ENCODE measurements around the gene PCNX1. TPM values are rescaled to one million over a fixed set of nuclear protein-coding genes. Genes with fewer than 3 reads are reported as not detected.

PCNX1 gene
- total RNA-seq, 2 donors from 2014 or later: 31.0 to 44.1 TPM

DNA sequence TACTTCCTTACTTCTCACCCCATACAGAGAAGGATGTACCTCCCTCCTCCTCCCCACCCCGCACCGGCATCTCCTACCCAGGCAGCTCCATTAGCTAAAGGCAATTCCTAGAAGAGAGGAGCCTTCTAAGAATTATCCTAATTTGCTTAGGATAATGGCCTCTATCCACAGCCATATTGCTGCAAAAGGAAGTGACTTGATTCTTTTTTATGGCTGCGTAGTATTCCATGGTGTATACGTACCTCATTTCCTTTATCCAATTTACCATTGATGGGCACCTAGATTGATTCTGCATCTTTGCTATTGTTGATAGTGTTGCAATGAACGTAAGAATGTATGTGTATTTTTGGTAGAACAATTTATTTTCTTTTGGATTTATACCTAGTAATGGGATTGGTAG, 189.7 kb downstream of the PCNX1 start:
- ATAC-seq (no peak), DNase-seq (no peak)
- intact Hi-C loops (cut with DNase I): no loop called here

DNA sequence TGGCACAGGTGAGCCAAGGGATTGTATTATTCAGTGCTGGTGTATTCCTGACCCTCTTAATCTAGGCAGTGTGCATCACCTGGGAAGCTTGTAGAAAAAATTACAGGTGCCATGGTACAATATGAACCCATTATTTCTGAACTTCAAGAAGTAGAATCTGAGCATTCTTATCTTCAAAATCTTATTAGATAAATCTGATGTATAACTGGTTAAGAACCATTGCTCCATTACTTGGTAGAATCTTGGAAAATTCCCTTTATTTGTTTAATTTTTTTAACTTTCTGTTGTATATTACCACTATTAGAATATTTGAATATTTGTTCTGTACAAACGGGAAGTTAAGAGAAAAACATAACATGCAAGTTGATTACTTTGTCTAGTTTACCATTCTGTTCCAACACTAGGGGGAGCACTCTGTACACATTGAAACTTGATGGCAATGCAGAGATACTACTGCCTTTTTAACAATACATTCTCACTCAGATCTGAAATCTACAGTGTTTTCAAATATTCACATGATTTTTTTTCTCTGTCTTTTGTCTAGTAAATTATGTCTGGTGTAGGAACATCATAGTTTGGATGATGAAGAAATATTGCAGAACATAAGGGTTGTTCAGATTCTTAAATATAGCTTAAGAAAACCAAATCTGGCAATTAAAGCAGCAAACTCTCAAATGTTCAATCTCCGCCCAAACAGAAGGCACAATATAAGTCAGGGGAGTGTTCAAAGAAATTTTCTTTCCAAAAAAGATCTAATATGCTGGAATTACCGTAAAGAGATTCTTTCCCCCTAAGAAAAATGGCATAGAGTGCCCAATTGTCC, 196.6 kb downstream of the PCNX1 start:
- intact Hi-C loops (cut with DNase I): no loop called here
- ATAC-seq (peak in 1 of 2 donors; percentile 54), DNase-seq (no peak)

DNA sequence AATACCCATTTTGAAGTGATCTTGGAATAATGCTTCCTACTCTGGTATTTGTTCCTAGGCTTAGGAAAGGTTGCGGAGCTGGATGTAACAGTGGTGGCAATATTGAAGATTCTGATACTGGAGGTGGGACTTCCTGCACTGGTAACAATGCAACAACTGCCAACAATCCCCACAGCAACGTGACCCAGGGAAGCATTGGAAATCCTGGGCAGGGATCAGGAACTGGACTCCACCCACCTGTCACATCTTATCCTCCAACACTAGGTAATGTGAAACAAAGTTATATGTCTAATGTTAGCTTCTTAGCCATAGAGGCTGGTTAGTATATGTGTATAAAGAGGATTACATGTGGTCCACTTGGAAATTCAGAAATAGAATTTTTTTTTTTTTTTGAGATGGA, 197.9 kb downstream of the PCNX1 start:
- no peak for DNase-seq
- intact Hi-C loops (cut with DNase I): no loop called here
- ATAC-seq: no peak

DNA sequence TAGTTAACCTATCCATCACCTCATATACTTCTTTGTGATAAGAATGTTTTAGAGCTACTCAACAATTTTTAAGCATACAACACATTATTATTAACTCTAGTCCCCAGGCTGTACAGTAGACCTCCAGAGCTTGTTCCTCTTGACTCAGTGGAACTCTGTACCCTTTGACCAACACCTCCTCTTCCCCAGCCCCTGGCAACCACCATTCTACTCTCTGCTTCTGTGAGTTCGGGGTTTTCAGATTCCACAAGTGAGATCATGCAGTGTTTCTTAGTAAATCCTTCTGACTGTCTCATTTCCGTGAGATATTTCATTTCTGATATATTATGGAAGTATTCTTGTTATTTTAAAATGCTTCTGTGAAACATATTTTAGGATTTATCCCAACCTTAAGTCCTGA, 200.7 kb downstream of the PCNX1 start:
- DNase-seq (no peak), ATAC-seq (no peak)
- intact Hi-C loops (cut with DNase I): no loop called here

DNA sequence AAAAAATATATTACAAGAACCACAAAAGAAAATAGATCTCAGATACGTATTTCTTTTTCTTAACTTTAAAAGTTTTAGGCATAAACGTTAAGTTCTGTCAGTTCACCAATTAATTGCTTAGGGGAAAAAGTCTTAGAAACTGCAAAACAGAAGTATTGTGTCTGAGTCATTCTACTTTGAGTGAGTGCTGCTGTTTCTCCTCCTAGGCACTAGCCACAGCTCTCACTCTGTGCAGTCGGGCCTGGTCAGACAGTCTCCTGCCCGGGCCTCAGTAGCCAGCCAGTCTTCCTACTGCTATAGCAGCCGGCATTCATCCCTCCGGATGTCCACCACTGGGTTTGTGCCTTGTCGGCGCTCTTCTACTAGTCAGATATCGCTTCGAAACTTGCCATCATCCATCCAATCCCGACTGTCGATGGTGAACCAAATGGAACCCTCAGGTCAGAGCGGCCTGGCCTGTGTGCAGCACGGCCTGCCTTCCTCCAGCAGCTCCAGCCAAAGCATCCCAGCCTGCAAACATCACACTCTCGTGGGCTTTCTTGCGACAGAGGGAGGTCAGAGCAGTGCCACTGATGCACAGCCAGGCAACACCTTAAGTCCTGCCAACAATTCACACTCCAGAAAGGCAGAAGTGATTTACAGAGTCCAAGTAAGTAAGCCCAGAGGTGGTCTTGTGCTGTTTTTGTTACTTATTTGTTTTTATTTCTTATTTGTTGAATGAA, 201.3 kb downstream of the PCNX1 start:
- intact Hi-C loops (cut with DNase I): no loop called here
- ATAC-seq (no peak), DNase-seq (no peak)

DNA sequence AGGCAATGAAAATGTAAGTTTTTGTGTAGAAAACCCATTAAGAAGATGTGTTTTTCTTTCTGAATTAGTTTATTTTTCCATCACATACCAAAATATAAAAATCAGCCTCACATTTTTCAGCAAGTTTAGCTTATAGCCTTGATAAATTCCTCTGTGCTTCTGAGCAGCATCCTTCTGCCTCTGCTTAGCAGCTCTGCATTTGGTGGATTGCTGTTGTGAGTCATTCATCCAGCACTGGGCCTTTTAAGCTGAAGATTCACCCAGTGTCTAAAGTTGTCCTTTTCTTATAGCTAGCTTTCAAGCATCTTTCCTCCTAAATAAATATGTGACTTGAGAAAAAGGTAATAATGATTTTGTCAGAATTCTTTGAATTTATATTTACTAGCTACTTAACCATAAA, 206.1 kb downstream of the PCNX1 start:
- DNase-seq (no peak), ATAC-seq (no peak)
- intact Hi-C loops (cut with DNase I): no loop called here

DNA sequence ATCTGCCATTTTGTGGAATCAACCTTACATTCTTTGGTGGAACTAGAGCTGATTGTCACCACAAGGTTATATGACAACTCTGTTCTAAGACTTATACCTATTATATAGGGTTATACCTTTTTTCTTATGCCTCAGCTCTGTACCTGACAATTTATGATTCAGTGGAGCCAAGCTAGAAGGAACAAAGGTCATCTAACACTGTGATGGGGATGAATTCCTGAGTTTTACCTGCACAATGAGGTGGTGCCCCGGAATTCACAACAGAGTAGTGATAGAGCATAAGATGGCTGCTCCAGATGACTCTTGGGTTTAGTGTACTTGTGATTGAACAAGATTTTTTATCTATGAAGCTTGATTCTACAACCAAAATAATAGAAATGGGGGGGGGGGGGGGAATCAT, 207.3 kb downstream of the PCNX1 start:
- intact Hi-C loops (cut with DNase I): no loop called here
- ATAC-seq: no peak
- DNase-seq: no peak

DNA sequence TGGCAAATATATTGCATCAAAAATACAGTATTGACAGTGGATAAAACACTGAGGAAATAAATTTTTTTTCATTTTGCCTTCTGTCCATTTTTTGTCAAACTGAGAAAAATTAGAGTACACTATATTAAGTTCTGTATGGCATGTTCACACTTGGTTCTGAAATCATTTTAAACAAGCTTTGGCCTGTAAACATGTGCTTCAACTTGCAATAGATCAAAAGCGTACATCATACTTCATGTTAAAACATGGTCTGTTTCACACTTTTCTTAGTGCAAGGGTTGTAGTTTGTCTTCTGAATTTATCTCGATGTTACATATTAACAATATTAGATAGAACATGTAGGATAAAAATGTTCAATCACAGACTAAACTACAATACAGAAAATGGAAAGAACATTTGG, 208.0 kb downstream of the PCNX1 start:
- DNase-seq: no peak
- intact Hi-C loops (cut with DNase I): no loop called here
- no peak for ATAC-seq

DNA sequence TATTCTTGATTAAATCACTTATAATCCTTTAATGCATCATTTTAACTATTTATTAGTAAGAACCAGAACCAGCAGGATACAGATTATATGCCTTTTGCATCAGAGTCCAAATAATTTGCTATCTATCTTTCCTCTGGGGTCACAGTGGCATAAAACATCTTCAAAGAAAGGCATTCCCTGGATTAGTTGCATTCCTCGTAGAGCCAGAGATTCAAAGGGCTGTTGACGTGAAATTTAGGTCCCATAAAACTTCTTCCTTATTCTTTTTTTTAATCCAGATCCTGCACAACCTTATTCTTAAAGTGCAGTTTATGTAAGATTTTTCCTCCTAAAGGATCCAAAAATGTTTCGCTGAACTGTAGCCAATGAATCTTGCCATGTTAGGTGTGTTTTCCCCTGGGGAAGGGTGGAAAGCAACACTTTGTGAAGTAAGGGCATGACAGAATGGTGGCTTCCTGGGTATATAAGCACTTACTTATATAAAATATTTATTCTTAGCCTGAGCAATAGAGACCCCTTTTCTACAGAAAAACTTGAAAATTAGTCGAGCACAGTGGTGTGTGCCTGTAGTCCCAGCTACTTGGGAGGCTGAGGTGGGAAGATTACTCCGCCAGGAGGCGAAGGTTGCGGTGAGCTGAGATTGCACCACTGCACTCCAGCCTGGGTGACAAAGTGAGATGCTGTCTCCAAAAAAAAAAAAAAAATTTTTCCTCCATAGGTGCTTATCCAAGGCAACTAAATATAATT, 208.7 kb downstream of the PCNX1 start:
- no peak for DNase-seq
- intact Hi-C loops (cut with DNase I): no loop called here
- ATAC-seq: no peak

DNA sequence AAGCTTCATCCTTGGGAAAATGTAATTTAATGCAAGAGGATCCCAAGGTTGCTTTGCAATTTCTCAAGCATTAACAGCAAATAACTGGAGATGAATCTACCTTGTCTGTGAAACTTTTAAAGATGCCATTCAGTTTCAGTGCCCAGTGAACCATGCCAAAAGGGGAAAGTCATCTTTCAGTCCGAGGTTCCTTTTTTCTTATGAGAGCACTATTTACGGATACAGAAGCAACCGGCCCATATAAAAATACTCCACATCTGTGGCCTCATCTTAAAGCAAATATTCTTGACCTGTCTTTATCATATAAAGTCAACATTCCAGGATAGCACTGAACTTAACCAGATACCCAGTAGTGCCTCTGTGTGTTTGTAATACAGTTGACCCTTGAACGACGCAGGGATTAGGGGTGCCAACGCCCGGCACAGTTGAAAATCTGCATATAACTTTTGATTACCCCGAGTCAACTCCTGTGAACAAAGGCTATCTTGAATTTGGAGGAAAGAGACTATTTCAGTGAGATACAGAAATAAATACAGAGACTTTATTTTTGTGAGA, 209.4 kb downstream of the PCNX1 start:
- ATAC-seq: no peak
- intact Hi-C loops (cut with DNase I): no loop called here

DNA sequence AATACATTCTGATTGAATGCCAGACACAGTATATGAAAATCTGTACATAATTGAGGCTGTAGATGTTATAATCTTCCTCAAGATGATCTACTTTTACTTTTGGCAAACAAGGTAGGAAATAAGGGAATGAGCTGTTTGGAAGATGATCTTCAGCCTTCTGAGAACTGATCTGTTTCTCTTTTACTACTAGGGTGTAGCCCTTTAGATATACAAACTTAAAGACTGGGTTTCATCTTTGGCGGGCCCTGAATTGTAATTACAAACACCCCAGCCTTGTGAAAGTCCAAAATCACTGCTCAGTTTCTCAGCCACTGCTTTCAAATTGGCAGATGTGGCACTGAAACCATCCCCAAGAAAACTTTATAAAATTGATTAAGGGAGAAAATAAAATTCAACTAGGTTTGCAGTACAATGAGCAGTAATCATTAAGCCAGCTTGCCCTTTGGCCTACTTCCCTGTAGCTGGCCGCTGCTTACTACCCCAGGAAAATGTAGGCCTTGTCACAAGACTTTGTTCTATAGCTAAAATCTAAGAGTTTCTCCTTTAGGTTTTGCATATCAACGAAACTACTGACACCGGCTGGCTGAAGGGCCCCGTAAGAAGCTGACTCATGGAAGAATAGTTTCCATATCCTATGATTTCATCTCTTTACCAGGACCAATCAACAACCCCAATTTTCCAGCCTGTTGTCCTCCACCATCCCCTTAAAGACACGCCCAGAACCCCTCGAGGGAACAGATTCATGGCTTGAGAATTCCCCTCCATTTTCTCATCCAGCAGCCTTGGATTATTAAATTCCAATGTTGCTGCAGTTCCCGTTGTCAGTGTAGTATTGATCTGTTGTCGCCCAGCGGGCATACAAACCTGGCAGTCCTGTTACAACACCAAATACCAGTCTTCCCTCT, 210.8 kb downstream of the PCNX1 start:
- DNase-seq (no peak), ATAC-seq (no peak)
- intact Hi-C loops (cut with DNase I): no loop called here

More for the DNA sequence above, 209.4 kb downstream of the PCNX1 start:
- DNase-seq: no peak

DNA sequence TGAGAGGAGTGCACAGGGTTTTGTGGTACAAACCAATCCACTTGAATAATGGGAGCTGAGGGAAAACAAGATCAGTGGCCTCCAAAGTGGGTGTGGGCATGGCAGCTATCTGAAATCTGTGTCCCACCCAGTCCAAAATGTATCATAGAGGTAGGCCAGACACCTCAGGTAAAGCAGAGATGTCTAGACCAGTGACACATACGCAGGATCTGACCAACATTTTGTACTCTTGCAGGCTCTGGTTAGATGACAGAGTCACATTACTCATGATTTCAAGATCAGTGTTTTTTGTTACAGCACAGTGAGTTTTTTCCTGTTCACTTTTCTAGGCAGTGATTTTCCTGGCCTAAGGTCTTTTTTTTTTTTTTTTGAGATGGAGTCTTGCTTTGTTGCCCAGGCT, 211.8 kb downstream of the PCNX1 start:
- ATAC-seq: no peak

DNA sequence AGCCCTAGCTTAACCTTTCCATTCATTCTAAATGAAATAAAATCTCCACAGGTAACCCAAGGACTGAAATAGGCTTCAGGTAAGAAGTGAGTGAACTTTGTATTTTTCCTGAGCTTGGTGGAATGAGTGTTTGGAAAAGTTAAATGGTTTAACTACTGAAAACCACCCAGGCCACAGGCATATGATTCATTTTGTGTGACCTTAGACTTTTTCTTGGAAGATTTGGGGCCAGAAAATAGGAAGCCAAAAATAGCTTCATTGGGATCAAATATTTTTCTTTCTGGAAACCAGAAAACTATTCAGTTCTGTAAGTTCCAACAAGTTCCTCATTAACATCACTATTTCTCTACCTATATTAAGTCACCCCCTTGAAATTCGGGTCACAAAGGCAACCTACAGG, 212.6 kb downstream of the PCNX1 start:
- intact Hi-C loops (cut with DNase I): no loop called here
- ATAC-seq (no peak), DNase-seq (no peak)

More for the DNA sequence above, 211.8 kb downstream of the PCNX1 start:
- intact Hi-C loops (cut with DNase I): no loop called here
- no peak for DNase-seq

DNA sequence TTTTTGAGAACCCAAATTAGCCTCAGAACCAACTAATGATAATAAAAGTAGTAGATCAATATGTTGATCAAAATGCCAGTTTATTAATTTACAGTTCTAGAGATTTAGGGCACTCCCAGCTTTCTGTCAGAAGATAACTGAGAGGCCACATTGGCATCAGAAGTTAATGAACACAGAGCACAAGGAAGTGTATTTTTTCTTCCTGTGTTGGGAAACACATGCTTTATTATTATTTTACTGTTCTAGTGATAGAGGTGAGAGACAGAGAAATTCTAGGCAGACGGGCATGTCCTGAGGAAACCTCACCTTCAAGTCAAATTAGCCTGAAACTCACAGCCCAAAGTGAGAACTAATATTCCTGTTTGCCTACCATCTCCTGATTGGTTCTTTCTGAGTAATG, 213.7 kb downstream of the PCNX1 start:
- DNase-seq (no peak), ATAC-seq (no peak)
- intact Hi-C loops (cut with DNase I): no loop called here

DNA sequence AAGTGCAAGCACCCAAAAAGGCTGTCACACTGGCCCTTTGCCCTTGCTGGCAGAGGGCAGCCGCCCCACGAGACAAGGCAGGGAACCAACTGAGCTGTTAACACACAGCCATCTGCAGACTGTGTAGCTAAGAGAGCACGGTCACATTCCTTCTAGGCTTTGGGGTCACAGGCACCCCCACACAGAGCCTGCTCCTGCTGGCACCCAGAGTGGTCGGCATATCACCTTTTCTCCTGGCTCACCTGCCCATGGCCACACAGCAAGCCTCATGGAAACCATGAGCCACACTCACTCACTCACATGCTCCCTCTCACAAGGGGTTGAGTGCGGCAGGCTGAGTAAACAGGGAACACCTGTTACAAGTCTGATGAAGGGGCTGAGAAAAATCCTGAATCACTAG, 214.5 kb downstream of the PCNX1 start:
- DNase-seq: no peak
- peak in 1 of 2 donors; percentile 38 for ATAC-seq
- intact Hi-C loops (cut with DNase I): no loop called here

DNA sequence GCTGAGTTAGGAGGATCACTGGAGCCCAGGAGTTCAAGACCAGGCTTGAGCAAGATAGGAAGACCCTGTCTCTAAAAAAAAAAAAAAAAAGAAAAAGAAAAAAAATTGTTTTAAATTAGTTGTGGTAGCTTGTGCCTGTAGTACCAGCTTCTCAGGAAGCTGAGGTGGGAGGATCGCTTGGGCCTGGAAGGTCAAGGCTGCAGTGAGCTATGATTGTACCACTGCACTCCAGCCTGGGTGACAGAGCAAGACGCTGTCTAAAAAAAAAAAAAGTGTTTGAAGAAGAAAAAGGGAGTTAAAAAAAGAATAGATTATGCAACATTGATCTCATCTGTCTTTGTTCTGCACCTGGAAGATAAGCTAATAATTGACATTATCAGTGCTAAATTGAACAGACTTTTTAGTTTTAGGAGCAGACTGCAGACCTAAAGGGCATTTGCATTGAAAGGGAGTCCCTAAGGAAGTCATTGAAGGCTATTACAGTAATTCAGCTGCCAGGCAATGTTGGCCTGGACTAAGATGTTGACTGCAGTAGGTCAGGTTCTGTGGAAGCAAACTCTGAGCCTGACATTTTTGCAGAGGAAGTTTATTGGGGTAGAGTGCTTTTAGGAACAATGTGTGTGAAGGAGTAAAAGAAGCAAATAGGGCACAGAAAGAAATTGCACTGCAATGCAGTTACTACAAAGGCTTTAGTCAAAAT, 215.8 kb downstream of the PCNX1 start:
- ATAC-seq: no peak
- intact Hi-C loops (cut with DNase I): no loop called here
- no peak for DNase-seq

DNA sequence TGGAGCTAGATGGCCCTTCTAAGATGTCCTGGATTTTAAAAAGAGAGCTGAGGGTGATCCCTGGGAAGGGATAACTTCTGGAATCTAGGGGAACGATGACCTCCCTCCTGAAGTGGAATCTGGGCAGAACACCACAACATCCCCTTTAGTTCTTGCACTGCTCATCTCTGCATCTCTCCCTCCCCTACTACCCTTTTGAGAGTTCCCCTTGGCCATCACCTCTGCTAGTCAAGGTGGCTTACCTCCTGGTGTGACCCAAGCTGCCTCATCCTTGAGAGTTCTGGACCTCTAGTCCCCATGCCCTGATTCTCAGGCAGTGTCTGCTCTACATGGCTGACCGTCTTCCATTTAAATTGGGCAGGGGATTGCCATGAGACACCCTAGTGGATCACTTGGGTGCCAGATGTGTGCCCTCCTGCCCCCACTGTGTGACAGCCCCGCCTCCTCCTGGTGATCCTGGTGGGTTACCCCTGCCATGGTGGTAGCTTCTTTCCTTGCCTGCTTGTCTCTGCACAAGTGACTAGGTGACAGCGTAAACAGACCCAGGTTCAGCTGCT, 216.4 kb downstream of the PCNX1 start:
- intact Hi-C loops (cut with DNase I): no loop called here
- DNase-seq (no peak), ATAC-seq (no peak)
